GM12874 (cell line): ENCODE results near the gene EGFL6.

ENCODE experiments used
- CTCF ChIP-seq: IDR thresholded peaks from 2 replicates; pipeline ENCODE4 v1.5.1; 2011; ENCODE audit warnings: low read depth, mild to moderate bottlenecking, control low read depth, low read length, moderate library complexity; ENCODE audit not compliant: insufficient read depth

Gene EGFL6

GRCh38 chrX:13538414-13538813 lies 31.0 kb upstream of the EGFL6 start:
- TF ChIP-seq CTCF, result no peak

GRCh38 chrX:13540602-13541001 lies 28.8 kb upstream of the EGFL6 start:
- TF ChIP-seq CTCF, result no peak

- TF ChIP-seq CTCF, result no peak
These were observed 23.7 kb upstream of the EGFL6 start for GRCh38 chrX:13545726-13546125.

GRCh38 chrX:13547671-13548070 lies 21.7 kb upstream of the EGFL6 start:
- no peak for TF ChIP-seq CTCF

- no peak for TF ChIP-seq CTCF
These were observed 19.1 kb upstream of the EGFL6 start for GRCh38 chrX:13550346-13550745.

- TF ChIP-seq CTCF, result no peak
These were observed 17.8 kb upstream of the EGFL6 start for GRCh38 chrX:13551610-13552009.

- no peak for TF ChIP-seq CTCF
These were observed 16.5 kb upstream of the EGFL6 start for GRCh38 chrX:13552892-13553291.

GRCh38 chrX:13565511-13565910 lies 3.9 kb upstream of the EGFL6 start:
- TF ChIP-seq CTCF, result no peak
